COLO829 (cell line): ENCODE results near the gene PRKCZ.

Experiments
- DNase-seq: peaks from one replicate; pipeline ENCODE4 v3.0.0; 2012; ENCODE audit warnings: low spot score

Gene PRKCZ

GRCh38 chr1:2024887-2025286 is 25.3 kb upstream of the PRKCZ start:
- DNase-seq = no peak

DNA sequence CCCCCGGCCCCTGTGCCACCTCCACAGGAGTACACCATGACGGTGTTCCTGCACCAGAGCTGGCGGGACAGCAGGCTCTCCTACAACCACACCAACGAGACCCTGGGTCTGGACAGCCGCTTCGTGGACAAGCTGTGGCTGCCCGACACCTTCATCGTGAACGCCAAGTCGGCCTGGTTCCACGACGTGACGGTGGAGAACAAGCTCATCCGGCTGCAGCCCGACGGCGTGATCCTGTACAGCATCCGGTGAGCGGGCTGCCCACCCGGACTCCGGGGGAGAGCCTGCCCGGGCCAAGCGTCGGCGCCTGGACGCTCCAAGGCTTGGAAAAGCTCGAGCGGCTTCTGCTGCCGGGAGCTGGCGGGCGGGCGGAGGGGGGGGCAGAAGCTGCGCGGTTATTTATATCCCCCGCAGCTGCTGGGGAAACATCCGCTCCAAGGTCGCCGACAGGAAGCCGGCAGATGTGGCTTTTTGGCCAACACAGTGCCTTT is 24.7 kb upstream of the PRKCZ start:
- no peak for DNase-seq

DNA sequence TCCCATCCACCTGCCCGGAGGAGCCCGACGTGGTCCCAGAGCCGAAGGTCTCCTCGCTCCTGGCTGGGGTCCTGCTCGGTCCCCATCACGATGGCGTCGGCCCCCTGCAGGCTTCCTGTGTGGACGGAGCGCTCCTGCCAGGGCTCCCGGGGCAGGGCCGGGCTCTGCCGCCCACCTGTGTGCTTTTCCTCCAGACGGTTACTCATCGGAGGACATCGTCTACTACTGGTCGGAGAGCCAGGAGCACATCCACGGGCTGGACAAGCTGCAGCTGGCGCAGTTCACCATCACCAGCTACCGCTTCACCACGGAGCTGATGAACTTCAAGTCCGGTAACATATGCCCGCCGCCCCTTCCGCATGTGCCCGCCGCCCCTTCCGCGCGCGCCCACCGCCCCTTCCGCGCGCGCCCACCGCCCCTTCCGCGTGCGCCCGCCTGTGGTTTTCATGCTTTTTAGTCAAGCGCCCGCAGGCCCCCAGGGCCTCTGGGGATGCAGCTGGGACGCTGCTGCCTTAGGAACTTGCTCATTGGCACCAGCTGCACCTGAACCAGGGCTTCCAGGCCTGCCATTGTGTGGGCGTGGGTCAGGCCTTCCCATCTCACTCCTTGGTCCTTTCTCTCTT is 22.1 kb upstream of the PRKCZ start:
- no peak for DNase-seq

- DNase-seq = no peak
Measured at GRCh38 chr1:2028870-2029560, 21.2 kb upstream of the PRKCZ start.

DNA sequence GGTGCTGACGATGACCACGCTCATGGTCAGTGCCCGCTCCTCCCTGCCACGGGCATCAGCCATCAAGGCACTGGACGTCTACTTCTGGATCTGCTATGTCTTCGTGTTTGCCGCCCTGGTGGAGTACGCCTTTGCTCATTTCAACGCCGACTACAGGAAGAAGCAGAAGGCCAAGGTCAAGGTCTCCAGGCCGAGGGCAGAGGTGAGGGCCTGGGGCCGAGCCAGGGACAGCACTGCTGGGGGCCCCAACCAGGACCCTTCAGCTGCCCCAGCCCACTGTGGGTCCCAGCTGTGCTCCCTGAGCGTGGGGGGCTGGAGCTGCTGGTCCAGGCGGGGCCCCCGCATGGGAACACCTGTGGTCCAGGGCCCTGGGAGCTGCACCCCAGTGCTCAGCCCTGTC is 20.6 kb upstream of the PRKCZ start:
- DNase-seq = no peak

DNA sequence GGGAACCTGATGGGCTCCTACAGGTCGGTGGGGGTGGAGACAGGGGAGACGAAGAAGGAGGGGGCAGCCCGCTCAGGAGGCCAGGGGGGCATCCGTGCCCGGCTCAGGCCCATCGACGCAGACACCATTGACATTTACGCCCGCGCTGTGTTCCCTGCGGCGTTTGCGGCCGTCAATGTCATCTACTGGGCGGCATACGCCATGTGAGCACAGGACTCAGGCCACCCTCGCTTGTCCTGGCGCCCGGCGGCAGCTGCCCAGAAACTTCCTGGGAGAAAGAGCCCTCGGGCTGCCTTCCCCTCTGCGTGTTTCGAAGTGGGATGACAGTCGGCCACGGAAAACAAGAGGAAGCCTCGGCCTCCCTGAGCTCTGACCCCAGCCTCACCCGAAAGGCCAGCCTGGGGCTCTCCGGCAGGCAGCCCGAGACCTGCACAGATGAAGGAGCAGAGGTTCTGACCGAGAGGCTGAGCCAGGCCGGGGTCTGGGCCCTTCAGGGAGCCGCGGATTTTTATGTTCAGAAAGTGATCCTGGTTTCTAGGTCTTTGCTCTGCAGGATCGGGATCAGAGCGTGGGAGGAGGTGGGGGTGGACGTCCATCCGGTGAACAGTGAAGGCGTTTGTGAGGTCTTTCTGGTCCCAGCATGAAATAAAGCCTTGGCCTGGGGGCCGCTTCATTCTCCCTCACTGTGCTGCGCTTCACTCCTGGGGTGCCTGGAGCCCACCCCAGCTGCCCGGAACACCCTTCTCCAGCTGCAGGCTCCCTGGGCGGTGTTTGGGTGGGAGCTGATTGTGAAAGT is 19.9 kb upstream of the PRKCZ start:
- DNase-seq = no peak

GRCh38 chr1:2031546-2032540 is 18.4 kb upstream of the PRKCZ start:
- no peak for DNase-seq

DNA sequence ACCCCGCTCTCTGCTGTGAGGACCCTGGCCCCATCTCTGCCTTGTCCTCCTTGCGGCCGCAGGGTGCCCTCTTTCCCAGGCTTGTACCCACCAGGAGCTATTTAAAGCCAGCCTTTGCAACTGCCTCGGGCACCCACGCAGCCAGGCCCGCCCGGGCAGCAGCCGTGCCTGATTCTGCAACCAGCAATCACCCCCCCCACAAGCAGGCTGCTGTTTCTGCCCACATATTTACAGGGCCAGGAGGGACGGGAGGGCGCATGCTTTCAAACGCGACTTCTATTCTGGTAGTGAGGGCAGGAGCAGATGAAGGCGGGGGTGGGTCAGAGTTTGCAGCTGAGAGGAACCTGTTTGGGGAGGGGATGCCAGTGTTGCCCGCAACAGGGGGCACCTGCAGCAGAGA is 17.5 kb upstream of the PRKCZ start:
- no peak for DNase-seq

- DNase-seq = no peak
Measured at GRCh38 chr1:2033165-2033564, 17.0 kb upstream of the PRKCZ start.

GRCh38 chr1:2036287-2036686 is 13.9 kb upstream of the PRKCZ start:
- DNase-seq = no peak

- DNase-seq = no peak
Measured at GRCh38 chr1:2037314-2037979, 12.8 kb upstream of the PRKCZ start.

DNA sequence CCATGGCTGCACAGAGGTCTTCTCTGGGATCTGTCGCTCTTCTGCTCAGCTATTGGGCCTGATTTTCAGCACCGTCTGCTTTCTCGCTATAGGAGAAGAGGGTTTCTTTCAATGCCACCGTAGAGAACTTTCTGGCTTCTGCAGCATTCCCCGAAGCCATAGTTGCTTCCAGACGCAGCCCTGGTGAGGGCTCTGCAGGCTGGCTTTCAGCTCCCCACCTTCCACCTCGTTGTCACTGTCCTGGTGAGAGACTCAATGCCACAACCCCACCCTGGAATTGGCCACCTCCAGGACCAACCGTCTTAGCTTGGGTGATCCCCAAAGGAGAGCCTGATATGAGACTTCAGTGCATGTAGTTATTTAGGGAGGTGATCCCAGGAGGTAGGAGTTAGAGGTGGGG is 12.0 kb upstream of the PRKCZ start:
- DNase-seq = no peak

GRCh38 chr1:2039251-2039650 is 11.0 kb upstream of the PRKCZ start:
- no peak for DNase-seq

GRCh38 chr1:2041305-2041704 is 8.9 kb upstream of the PRKCZ start:
- DNase-seq = no peak

DNA sequence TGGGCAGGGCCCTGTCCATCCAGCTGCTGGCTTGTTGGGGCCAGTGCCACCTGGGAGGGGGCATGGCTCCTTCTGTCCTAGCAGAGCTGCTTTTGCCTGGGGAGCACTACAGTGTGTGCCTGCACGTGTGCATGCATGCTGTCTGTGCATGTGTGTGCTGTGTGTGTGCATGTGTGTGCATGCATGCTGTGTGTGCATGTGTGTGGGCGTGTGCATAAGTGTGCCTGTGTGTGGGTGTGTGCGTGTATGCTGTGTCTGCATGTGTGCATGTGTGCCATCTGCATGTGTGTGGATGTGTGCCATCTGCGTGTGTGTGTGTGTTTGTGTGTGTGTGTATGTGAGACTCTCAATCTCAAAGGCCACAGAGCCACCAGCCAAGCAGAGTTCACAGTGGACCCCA is 8.3 kb upstream of the PRKCZ start:
- DNase-seq = no peak

DNA sequence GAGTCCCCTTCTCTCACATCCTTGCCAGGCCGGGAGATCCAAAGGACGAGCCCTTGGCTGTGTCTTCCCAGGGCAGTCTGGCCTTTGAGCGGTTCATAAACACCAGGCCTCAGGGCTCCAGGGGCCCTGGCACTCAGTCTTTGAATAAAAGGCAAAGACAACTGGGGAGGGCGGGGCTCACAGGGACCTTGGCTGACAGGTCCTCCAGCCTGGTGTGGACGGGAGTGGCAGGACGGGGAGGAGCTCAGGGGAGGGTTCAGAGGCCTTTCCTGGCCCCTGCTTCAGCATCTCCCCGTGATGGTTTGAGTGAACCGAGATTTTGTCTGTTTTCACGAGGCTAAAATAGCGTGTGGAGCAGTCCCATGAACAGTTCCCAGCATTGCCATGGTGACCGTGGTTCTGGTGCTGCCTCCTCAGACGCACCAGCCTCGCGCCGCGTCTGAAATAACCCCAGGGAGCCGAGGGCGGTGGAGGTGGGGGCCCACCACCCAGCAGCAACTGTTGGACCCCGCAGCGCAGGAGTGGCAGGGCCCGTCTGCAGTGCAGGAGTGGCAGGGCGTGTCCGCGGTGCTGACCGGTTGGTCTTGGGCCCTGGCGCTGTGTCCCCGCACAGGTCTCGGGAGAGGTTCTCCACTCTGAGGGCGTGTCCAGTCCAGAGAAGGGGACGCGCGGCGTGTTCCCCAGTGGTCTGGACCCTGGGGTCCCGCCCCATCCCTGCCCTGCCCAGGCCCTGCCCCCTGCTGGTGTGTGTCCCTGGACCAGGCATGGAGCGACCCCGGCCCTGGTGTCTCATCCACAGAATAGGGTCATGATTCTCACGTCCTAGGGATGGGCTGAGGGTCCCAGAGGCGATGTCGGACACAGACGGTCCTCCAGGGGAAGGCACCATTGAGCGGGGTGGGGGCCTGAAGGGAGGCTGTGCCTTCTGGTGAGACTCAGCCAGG is 7.1 kb upstream of the PRKCZ start:
- DNase-seq = no peak

- no peak for DNase-seq
Measured at GRCh38 chr1:2043886-2044285, 6.3 kb upstream of the PRKCZ start.

GRCh38 chr1:2044510-2045319 is 5.5 kb upstream of the PRKCZ start:
- peak; percentile 30 for DNase-seq

GRCh38 chr1:2045468-2046173 is 4.6 kb upstream of the PRKCZ start:
- no peak for DNase-seq
